Prostate gland (tissue), 2 donors: Measurements from ENCODE around the gene DNAJC12. TPM values are rescaled to one million over a fixed set of nuclear protein-coding genes. Genes with fewer than 3 reads are reported as not detected.

Source experiments
- DNase-seq: peaks from one replicate; pipeline ENCODE4 v3.0.0-alpha.2; 2019; ENCODE audit warnings: low spot score
- H3K27ac ChIP-seq, 2 donors: fragments of 200-600 bp; sonication (generic); 2 replicates each; pipeline ENCODE4 v1.5.1; 2017 to 2019
- H3K27me3 ChIP-seq: fragments of 200-600 bp; sonication (generic); replicated peaks from 2 replicates; pipeline ENCODE4 v1.5.1; 2019; ENCODE audit not compliant: insufficient read depth
- H3K36me3 ChIP-seq, 2 donors: fragments of 200-600 bp; sonication (generic); 1 replicate in 1 of 2; 2 replicates in 1 of 2; pipeline versions ENCODE4 v1.5.1 to v1.8.1; 2017 to 2019
- H3K4me1 ChIP-seq: fragments of 200-600 bp; sonication (generic); replicated peaks from 2 replicates; pipeline ENCODE4 v1.5.1; 2019
- H3K4me3 ChIP-seq, 2 donors: fragments of 200-600 bp; sonication (generic); 2 replicates each; pipeline ENCODE4 v1.5.1; 2017 to 2019
- H3K9me3 ChIP-seq: fragments of 200-600 bp; sonication (generic); 2 replicates; pipeline ENCODE4 v1.5.1; 2017
- POLR2A ChIP-seq: fragments of 450-650 bp; IDR thresholded peaks from one replicate; pipeline ENCODE4 v1.6.1; 2016; ENCODE audit warnings: antibody characterized with exemption, mild to moderate bottlenecking
- POLR2AphosphoS5 ChIP-seq: sonication (generic); formaldehyde crosslinking; IDR thresholded peaks from one replicate; pipeline ENCODE4 v1.6.1; 2017; ENCODE audit warnings: antibody characterized with exemption
- WGBS: methylation state at CpG from one replicate; pipeline ENCODE4 v1.1.5; 2018; 5-methylcytosine and 5-hydroxymethylcytosine counted together
- intact Hi-C: fragments of 100-400 bp; cut with DNase I; formaldehyde crosslinking; loops from one replicate; pipeline ENCODE4 v1.14.2; 2022
- total RNA-seq, 2 donors: library from RNA; depleted of rRNA; stranded (reverse); fragments of >200 nt; gene quantifications; one replicate each; pipeline ENCODE4 v1.1.0, GENCODE V29; 2016
- TF ChIP-seq, protein P1 (sequence below), 4 experiments: fragments of 200-600 bp in 2 of 4; fragments of 450-650 bp in 2 of 4; sonication (generic) in 2 of 4; IDR thresholded peaks; 1 replicate in 3 of 4; 2 replicates in 1 of 4; pipeline ENCODE4 v1.5.1; 2016 to 2019; ENCODE audit warnings: antibody characterized with exemption in 4 of 4, mild to moderate bottlenecking in 2 of 4, moderate library complexity in 2 of 4

The DNAJC12 gene
- total RNA-seq, 2 donors from 2014 or later, result 6.4 to 22.7 TPM

DNA sequence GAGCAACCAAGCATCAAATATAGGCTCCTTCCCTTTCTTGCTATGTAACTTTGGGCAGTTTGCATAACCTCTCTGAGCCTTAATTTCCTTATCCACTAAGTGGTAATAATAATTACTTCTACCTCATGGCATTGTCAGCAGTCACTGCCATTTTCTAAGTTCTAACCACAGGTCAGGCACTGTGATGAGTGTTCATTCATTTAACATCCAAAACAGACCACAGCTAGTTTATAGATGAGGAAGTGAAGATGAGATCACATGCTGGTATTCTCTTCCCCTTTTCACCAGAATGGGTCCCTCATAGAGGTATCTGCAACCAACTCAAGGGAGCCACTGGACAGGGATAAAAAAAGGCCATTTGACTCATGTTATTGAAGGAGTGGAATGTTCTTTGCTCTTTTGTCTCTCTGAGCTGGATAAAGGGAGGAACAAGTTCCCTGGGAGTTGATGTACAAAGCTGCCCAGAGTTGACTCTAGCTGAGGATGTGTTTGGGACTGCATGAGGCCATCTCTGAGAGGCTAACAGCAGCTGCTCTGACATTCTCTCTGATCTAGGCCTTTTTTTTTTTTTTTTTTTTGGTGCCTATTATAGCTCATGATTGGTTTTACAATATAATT is 65.0 kb downstream of the DNAJC12 start:
- TF ChIP-seq, protein P1, sequence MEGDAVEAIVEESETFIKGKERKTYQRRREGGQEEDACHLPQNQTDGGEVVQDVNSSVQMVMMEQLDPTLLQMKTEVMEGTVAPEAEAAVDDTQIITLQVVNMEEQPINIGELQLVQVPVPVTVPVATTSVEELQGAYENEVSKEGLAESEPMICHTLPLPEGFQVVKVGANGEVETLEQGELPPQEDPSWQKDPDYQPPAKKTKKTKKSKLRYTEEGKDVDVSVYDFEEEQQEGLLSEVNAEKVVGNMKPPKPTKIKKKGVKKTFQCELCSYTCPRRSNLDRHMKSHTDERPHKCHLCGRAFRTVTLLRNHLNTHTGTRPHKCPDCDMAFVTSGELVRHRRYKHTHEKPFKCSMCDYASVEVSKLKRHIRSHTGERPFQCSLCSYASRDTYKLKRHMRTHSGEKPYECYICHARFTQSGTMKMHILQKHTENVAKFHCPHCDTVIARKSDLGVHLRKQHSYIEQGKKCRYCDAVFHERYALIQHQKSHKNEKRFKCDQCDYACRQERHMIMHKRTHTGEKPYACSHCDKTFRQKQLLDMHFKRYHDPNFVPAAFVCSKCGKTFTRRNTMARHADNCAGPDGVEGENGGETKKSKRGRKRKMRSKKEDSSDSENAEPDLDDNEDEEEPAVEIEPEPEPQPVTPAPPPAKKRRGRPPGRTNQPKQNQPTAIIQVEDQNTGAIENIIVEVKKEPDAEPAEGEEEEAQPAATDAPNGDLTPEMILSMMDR (IDR thresholded peaks at IDR 0.05), result no peak
- TF ChIP-seq POLR2A (no peak), POLR2AphosphoS5 (no peak)
- Histone ChIP-seq H3K36me3 (no peaks in the 10 kb centered on the region), H3K4me3 (no peak overlapping the region), H3K27me3 (no peaks in the 10 kb centered on the region), H3K4me1 (no peaks in the 10 kb centered on the region), H3K27ac (no peak overlapping the region), H3K9me3 (no peaks in the 10 kb centered on the region)
- DNase-seq, result no peak
- intact Hi-C loops, result no loop called here

DNA sequence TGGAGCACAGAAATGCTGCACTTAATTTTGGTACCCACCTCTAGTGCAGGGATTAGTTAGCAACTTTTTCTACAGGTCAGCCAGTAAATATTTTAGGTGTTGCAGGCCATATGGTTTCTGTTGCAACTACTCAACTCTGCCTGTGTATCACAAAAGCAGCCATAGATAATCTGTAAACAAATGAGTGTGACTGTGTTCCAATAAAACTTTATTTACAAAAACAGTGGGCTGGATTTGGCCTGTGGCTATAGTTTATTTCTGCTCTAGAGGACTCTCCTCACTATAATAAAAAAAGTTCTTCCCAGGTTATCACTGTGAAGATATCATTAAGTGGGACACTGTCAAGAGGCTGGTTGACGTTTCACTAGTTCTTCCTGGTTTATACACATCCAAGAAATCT is 65.8 kb downstream of the DNAJC12 start:
- intact Hi-C loops, result no loop called here
- 54% methylated on average over 1 of the region's 1 CpG for WGBS
- no peak overlapping the region for H3K4me3 ChIP-seq
- H3K27ac ChIP-seq, result no peak overlapping the region
- H3K9me3 ChIP-seq, result no peaks in the 10 kb centered on the region
- TF ChIP-seq, protein P1 (IDR thresholded peaks at IDR 0.05), result no peak
- TF ChIP-seq POLR2A (no peak), POLR2AphosphoS5 (no peak)
- no peak for DNase-seq
- no peaks in the 10 kb centered on the region for H3K27me3 ChIP-seq
- no peaks in the 10 kb centered on the region for H3K4me1 ChIP-seq
- H3K36me3 ChIP-seq, result no peaks in the 10 kb centered on the region

DNA sequence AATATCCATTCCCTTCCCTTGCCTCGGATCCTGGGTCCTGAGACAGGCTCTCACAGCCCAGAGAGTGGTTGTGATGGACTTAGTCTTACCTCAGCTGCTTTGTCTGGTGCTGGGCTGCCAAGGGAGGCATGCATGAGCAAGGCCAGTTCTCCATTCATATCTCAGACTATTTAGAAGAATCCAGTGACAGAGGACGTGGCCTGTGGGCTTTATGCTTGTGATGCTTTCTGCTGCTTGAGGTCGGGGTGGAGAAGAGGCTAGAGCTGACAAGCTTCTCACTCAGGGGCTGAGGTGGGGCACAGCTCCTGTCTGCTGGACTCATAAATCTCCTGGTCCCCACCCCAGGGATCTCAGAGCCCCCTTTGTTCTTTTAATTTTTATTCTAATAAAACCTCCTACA is 66.8 kb downstream of the DNAJC12 start:
- no peak for TF ChIP-seq POLR2A
- TF ChIP-seq POLR2AphosphoS5, result no peak
- TF ChIP-seq, protein P1 (IDR thresholded peaks at IDR 0.05), result no peak
- 66% methylated on average over 3 of the region's 3 CpGs for WGBS
- Histone ChIP-seq H3K27ac (no peak overlapping the region), H3K4me1 (no peaks in the 10 kb centered on the region), H3K9me3 (no peaks in the 10 kb centered on the region), H3K27me3 (no peaks in the 10 kb centered on the region), H3K36me3 (no peaks in the 10 kb centered on the region), H3K4me3 (no peak overlapping the region)
- intact Hi-C loops, result no loop called here
- no peak for DNase-seq

DNA sequence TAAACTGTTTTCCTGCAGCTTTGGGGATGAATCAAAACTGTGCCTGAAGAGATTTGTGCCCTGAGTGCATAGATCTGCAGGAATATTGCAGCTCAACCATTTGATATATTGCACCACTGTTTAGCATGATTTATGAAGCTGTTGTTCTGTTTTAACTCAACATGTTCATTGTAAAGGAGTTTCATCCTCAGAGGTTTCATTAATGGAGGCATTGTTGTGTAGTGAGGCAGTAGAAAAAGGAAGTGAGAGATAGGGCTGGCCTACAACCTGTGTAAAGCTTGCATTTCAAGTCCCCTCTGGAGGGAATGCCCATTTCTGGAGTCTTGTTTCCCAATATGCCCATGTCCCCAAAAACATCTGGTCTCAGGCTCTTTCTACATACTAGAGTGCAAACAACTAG is 67.5 kb downstream of the DNAJC12 start:
- Histone ChIP-seq H3K9me3 (no peaks in the 10 kb centered on the region), H3K27me3 (no peaks in the 10 kb centered on the region), H3K27ac (no peak overlapping the region), H3K4me3 (no peak overlapping the region), H3K4me1 (no peaks in the 10 kb centered on the region), H3K36me3 (no peaks in the 10 kb centered on the region)
- intact Hi-C loops, result no loop called here
- TF ChIP-seq POLR2AphosphoS5 (no peak), POLR2A (no peak)
- TF ChIP-seq, protein P1 (IDR thresholded peaks at IDR 0.05), result no peak
- DNase-seq, result no peak

DNA sequence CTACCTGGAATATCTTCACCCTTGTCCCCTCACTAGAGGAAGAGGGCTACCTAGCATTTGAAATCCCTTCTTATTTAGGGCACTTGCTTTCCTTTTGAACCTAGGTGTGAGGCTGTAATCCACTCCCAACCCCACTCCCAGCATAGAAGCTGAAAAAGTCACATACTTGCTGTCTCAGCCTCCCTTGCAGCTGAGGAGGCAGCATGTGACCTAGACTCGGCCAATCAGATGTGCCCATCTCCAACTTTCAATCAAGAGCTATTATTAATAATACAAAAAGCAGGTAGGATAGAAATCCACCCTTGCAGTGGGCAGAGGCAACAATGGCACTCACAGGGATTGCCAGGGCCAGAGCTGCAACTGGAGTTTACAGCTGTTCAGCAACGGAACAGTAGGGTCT is 70.7 kb downstream of the DNAJC12 start:
- Histone ChIP-seq H3K27me3 (no peaks in the 10 kb centered on the region), H3K36me3 (no peaks in the 10 kb centered on the region), H3K4me3 (no peak overlapping the region), H3K27ac (no peak overlapping the region), H3K4me1 (no peaks in the 10 kb centered on the region), H3K9me3 (no peaks in the 10 kb centered on the region)
- intact Hi-C loops, result no loop called here
- TF ChIP-seq, protein P1 (IDR thresholded peaks at IDR 0.05), result no peak
- no peak for TF ChIP-seq POLR2AphosphoS5
- no peak for TF ChIP-seq POLR2A
- DNase-seq, result no peak
- 98% methylated on average over 2 of the region's 2 CpGs for WGBS
